Loucy (cell line): ENCODE data around the gene CD82.

ENCODE experiments used
- H2AFZ ChIP-seq: fragments of 200-600 bp; sonication (generic); 2 replicates; pipeline ENCODE4 v1.6.0; 2016; ENCODE audit warnings: antibody characterized with exemption, mild to moderate bottlenecking, low read length, moderate library complexity
- H3F3A ChIP-seq: fragments of 200-600 bp; 2 replicates; pipeline ENCODE4 v1.6.0; 2016; ENCODE audit warnings: antibody characterized with exemption, low read depth, mild to moderate bottlenecking
- H3K27me3 ChIP-seq: fragments of 200-600 bp; sonication (generic); 2 replicates; pipeline ENCODE4 v1.6.1; 2014; ENCODE audit warnings: low read length, mild to moderate bottlenecking; ENCODE audit not compliant: insufficient read depth, poor library complexity, severe bottlenecking
- H3K36me3 ChIP-seq: fragments of 200-600 bp; sonication (generic); 2 replicates; pipeline ENCODE4 v1.6.1; 2016; ENCODE audit warnings: low read length; ENCODE audit not compliant: insufficient read depth
- H3K4me1 ChIP-seq: fragments of 200-600 bp; sonication (generic); 2 replicates; pipeline ENCODE4 v1.5.1; 2014; ENCODE audit warnings: low read length, mild to moderate bottlenecking; ENCODE audit not compliant: insufficient read depth, poor library complexity, severe bottlenecking
- H3K4me2 ChIP-seq: fragments of 200-600 bp; sonication (generic); 2 replicates; pipeline ENCODE4 v1.6.0; 2014; ENCODE audit warnings: antibody characterized with exemption, low read length, low read depth, mild to moderate bottlenecking; ENCODE audit not compliant: poor library complexity, severe bottlenecking
- H3K4me3 ChIP-seq: fragments of 200-600 bp; sonication (generic); 2 replicates; pipeline ENCODE4 v1.5.1; 2014; ENCODE audit warnings: low read length, mild to moderate bottlenecking, mixed read lengths; ENCODE audit not compliant: poor library complexity, severe bottlenecking
- H3K79me2 ChIP-seq: fragments of 200-600 bp; sonication (generic); 2 replicates; pipeline ENCODE4 v1.6.1; 2014; ENCODE audit warnings: low read length; ENCODE audit not compliant: insufficient read depth
- H3K9ac ChIP-seq: fragments of 200-600 bp; sonication (generic); 2 replicates; pipeline ENCODE4 v1.6.0; 2014; ENCODE audit warnings: mild to moderate bottlenecking, low read depth, low read length, moderate library complexity; ENCODE audit not compliant: poor library complexity, severe bottlenecking
- H3K9me2 ChIP-seq: fragments of 200-600 bp; sonication (generic); replicated peaks from 2 replicates; pipeline ENCODE4 v1.6.1; 2016; ENCODE audit warnings: low read depth, low read length, mixed read lengths
- H3K9me3 ChIP-seq: fragments of 200-600 bp; sonication (generic); 2 replicates; pipeline ENCODE4 v1.6.1; 2014; ENCODE audit warnings: mild to moderate bottlenecking, antibody characterized with exemption, low read length, low read depth; ENCODE audit not compliant: insufficient read depth
- H4K20me1 ChIP-seq: fragments of 200-600 bp; sonication (generic); 2 replicates; pipeline ENCODE4 v1.6.0; 2014; ENCODE audit warnings: antibody characterized with exemption, low read length, mild to moderate bottlenecking; ENCODE audit not compliant: insufficient read depth, poor library complexity, severe bottlenecking
- EZH2phosphoT487 ChIP-seq: fragments of 200-600 bp; IDR thresholded peaks from 2 replicates; pipeline ENCODE4 v1.6.1; 2018; ENCODE audit warnings: antibody characterized with exemption, mild to moderate bottlenecking, moderate library complexity, borderline replicate concordance
- TF ChIP-seq, protein P1 (sequence below): fragments of 200-600 bp; sonication (generic); conservative IDR thresholded peaks from 2 replicates; pipeline ENCODE4 v1.5.1; 2014; ENCODE audit warnings: mild to moderate bottlenecking, antibody characterized with exemption, low read length

The CD82 gene

DNA sequence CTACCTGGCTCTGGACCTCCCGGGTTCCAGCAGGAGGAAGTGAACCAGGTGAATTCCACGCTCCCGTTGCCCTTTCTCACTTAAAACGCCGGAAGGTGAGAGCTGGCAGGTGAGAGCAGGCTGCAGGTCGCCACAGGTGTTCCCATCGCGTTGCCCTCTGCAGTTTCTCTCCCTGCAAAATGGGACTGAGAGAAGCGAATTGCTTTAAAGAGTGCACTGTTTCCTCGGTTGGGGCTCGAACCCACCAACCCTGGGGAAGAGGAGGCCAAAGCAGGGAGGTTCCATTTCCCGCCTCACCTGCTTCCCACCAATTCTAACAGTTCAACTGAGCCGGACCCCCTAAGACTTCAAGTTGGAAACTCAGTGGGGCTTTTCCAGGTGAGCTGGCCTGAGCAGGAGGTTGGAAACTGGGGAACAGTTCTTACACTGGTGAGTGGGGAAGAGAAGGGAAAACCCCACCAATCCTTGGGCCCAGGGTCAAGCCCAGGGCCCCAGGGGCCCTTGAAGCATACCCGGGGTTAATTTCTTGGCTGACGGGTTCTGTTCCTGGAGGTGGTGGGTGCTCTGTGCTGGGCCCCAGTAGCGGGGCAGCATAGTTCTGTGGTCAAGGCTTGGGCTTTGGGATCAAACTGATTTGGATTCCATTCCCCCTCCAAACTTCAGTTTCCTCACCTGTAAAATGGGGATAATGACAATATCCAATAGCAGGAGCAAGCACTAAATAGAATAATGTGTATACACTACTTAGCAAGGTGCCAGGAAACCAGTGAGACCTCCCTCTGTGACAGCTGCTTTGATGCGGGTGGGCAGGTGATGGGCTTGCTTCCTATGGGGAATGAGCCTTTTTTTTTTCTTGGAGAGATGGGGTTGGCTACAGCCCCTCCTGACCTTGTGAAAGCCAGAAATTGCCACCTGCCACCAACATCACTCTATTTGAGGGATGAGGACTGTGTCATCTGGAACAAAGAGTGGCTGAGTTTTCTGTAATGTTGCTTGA lies 788 bp downstream of the CD82 start:
- no peak overlapping the region for H2AFZ ChIP-seq
- H3K79me2 ChIP-seq, result peaks cover 62% of the 10 kb centered on the region
- peaks cover 55% of the 10 kb centered on the region for H3K4me1 ChIP-seq
- H3K9me3 ChIP-seq, result no peaks in the 10 kb centered on the region
- peak overlapping the region; percentile 94 for H3K4me2 ChIP-seq
- no peaks in the 10 kb centered on the region for H3K36me3 ChIP-seq
- peak overlapping the region; percentile 96 for H3K4me3 ChIP-seq
- no peaks in the 10 kb centered on the region for H3K9me2 ChIP-seq
- no peak for TF ChIP-seq EZH2phosphoT487
- no peaks in the 10 kb centered on the region for H3K27me3 ChIP-seq
- peaks cover 13% of the 10 kb centered on the region for H4K20me1 ChIP-seq
- 0 out of 2 replicates have a peak, but pooled peaks cover 6% of the 10 kb centered on the region for H3F3A ChIP-seq
- peak overlapping the region; percentile 97 for H3K9ac ChIP-seq

DNA sequence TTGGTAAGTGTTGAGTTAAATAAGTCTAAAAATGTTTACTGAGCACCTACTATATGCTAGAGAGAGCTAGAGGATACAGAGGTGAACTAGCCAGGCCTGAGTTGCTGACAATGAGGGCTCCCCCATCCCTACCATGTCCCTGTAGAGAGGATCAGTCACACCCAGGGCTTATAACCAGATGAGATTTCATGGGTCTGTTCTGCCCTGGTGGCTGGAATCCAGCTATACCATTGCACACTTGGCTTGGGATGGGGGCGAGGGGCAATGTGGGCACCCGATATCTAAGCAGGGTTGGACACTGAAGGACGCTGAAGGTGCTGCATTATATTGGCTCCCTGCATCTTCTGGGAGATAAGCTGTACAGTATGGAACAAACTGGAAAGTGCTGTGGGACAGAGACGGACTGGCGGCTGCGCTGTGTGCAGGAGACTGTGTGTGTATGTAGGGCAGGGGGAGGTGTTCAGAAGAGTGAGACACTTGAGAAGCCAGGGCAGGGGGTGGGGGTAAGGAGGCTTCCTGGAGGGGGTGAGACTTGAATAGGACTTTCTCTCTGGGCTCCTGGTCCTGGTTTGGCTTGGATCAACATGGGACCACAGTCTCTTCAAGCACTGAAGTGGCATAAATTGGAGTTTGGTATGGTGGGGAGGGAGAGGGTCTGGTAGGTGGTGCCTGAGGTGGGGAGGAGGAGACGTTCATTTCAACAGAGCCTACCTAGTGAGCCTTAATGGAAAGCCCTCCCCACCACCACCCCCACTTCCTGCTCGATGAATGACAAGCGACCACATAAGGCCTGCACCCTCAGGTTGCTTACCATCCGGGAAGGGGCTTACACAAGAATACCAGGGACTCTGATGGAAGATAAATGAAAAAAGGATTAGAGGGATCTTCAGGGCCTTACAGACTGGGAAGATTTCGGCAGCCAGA lies 1.8 kb downstream of the CD82 start:
- 0 out of 2 replicates have a peak, but pooled peaks cover 6% of the 10 kb centered on the region for H3F3A ChIP-seq
- peak overlapping the region; percentile 96 for H3K4me3 ChIP-seq
- H3K27me3 ChIP-seq, result no peaks in the 10 kb centered on the region
- peaks cover 64% of the 10 kb centered on the region for H3K4me1 ChIP-seq
- H3K4me2 ChIP-seq, result peak overlapping the region; percentile 94
- H3K79me2 ChIP-seq, result peaks cover 72% of the 10 kb centered on the region
- peak overlapping the region; percentile 97 for H3K9ac ChIP-seq
- no peaks in the 10 kb centered on the region for H3K36me3 ChIP-seq
- TF ChIP-seq, protein P1, sequence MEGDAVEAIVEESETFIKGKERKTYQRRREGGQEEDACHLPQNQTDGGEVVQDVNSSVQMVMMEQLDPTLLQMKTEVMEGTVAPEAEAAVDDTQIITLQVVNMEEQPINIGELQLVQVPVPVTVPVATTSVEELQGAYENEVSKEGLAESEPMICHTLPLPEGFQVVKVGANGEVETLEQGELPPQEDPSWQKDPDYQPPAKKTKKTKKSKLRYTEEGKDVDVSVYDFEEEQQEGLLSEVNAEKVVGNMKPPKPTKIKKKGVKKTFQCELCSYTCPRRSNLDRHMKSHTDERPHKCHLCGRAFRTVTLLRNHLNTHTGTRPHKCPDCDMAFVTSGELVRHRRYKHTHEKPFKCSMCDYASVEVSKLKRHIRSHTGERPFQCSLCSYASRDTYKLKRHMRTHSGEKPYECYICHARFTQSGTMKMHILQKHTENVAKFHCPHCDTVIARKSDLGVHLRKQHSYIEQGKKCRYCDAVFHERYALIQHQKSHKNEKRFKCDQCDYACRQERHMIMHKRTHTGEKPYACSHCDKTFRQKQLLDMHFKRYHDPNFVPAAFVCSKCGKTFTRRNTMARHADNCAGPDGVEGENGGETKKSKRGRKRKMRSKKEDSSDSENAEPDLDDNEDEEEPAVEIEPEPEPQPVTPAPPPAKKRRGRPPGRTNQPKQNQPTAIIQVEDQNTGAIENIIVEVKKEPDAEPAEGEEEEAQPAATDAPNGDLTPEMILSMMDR, result no peak
- TF ChIP-seq EZH2phosphoT487, result no peak
- no peak overlapping the region for H2AFZ ChIP-seq
- no peaks in the 10 kb centered on the region for H3K9me2 ChIP-seq
- H4K20me1 ChIP-seq, result peaks cover 13% of the 10 kb centered on the region
- no peaks in the 10 kb centered on the region for H3K9me3 ChIP-seq

DNA sequence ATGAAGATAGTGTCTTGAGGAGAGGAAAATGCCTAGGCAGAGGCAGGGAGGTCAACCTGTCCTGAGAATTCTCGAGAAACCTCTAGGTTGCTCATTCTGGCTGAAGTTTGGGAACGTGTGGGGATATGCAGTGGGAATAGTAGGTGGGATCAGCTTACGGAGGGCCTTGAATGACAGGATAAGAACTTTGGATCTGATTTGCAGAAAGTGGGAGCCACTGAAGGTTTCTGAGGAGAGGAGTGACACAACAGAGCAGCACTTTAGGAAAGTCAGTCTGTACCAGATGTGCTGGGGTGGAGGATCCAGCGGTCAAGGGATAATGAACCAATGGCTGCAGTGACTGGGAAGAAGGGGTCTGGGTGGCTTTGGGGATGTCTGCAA lies 2.4 kb downstream of the CD82 start:
- Histone ChIP-seq H4K20me1 (peaks cover 13% of the 10 kb centered on the region), H3K9ac (peak overlapping the region; percentile 97), H3K79me2 (peaks cover 78% of the 10 kb centered on the region), H3K36me3 (no peaks in the 10 kb centered on the region), H3K4me3 (peak overlapping the region; percentile 96), H3K4me2 (peak overlapping the region; percentile 94), H3K27me3 (no peaks in the 10 kb centered on the region), H3K9me2 (no peaks in the 10 kb centered on the region), H3K4me1 (peaks cover 71% of the 10 kb centered on the region), H2AFZ (no peak overlapping the region), H3K9me3 (no peaks in the 10 kb centered on the region), H3F3A (peaks cover 6% of the 10 kb centered on the region; the same call in 1 of the 2 replicates)
- TF ChIP-seq, protein P1, result no peak
- TF ChIP-seq EZH2phosphoT487, result no peak
